ENCODE measurements around the gene CDK5RAP2.
"Not testable (repeated sequence)": the region's sequence is repeated elsewhere in the genome, so short reads cannot be mapped to it uniquely, and the experiment has no call there.

CDK5RAP2 gene

DNA sequence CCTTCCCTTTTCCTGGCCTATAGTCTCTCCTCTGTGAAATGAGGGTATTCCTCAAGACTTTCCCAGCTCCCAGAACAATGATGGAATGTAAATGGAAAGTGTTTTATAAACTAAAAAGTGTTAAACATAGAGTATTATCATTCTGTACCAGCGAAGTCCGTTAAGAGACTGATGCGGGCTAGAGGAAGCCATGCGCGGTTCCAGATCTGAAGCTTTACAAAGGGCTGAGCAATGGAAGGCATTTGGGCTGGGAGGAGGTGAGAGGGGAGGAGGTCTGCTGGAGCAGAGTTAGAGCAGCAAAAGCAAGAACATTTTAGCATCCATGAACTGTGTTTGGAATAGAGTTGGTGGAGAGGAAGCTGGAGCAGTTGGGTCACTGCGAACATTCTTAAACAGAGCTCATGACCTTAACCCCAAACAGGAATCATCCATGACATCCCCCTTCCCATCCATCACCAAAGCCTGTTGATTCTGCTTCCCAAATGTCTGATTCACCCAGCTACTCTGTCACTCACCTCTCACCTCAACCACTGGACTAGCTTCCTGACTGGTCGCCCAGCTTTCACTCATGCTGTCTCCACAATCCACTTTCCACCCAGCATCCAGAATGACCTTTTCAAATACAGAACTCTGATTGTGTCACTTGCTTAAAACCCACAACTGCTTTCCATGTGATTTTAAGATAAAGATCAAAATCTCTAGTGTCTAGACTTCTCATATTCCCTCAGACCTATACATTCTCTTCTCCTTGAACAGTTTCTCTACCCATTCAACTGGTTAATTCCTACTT, 37.1 kb downstream of the CDK5RAP2 start:
- no peak for DNase-seq

DNA sequence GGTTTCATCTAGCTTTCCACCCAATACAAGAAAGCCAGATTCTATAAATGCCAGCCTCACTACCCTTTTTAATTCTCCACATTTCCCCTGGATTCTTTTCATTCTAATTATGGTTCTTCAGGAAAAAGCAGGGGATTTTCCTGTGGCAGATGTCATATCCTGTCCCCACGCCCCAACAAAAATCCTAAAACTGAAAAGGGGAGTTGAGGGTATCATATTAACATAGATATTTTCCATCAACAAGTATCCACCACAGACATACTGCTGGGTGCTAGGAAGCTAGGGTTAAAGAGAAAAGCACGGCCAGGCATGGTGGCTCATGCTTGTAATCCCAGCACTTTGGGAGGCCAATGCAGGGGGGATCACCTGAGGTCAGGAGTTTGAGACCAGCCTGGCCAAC, 38.0 kb downstream of the CDK5RAP2 start:
- no peak for DNase-seq

DNA sequence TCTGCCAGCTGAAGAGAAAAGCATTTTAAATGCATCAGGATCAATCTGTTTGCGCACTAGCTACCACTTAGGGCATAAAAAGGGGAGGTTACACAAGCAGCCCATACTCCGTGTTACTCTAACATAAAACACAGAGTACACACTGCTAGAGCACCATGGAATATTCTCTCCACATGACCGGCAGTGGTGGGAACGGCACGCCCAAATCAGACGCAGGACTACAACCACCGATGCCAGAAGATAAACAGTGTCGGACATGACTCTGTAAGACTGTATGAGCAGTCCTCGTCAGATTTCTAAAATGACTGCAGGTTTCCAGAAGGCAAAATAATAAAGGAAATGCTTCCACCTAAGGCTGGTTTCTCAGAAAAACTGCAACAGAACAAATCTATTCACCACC, 40.0 kb downstream of the CDK5RAP2 start:
- no peak for DNase-seq

DNA sequence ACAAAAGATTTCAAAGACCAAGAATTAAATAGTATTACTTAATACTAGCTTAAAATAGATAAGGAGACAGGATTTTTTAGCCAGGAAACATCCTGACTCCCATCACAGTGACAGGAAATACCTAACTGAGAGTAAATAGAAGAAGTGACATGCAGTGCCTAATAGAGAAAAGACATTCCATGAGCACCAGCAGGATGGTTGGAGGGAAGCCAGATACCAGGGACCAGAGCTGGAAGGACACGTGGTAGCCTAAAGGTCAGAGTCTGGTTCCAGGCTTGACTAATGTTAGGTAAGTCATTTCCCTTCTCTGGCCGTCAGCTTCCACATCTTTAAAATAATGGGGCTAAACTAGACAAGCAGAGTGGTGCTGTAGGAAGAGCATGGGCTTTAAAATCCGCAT, 41.6 kb downstream of the CDK5RAP2 start:
- no peak for DNase-seq

DNA sequence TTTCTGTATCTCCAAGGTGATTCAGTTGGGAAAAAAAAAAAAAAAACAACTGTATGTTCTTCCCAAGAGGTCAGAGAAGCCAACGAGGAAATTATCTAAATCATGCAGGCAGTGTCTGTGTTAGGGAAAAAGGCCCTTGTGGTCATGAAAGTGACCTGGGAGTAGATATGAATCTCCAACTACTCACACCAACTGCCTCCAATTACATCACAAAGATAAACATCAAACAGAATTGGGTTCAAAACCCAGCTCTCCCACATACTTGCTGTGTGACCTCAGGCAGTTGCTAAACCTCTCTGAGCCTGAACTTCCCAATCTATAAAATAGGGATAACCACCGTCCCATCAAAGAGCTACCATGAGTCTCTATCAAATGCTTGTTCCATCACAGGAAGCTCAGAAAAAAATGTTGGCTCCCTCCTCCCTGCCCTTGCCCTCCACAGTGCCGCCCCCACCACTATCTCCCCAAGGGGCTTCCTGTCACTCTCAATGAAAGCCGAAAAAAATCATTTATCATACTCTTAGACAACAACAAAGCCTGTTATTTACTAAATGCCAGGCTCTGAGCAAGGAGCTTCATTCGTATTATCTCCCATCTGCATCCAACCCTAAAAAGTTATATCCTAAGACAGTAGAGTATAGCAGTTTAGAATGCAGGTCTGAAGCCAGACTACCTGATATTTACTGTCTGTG, 42.9 kb downstream of the CDK5RAP2 start:
- no peak for DNase-seq

DNA sequence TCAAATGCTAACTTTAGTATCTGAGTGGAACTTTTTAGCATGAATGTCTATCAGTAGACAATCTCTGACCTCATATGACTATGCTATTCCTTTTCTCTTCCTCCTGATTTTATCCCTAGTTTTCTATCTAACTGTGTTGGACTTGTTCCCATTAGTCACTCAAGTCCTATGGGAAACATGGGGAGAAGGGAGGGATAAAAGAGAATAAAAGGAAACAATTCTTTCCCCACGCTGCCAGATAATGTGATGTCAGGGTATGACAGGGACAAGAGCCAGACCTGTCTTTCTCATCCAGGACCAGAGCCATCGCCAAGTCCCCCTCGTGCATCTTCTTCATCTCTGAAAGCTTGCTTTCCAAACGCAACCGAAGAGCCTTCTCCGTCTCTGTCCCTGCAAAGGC, 43.9 kb downstream of the CDK5RAP2 start:
- DNase-seq = no peak

DNA sequence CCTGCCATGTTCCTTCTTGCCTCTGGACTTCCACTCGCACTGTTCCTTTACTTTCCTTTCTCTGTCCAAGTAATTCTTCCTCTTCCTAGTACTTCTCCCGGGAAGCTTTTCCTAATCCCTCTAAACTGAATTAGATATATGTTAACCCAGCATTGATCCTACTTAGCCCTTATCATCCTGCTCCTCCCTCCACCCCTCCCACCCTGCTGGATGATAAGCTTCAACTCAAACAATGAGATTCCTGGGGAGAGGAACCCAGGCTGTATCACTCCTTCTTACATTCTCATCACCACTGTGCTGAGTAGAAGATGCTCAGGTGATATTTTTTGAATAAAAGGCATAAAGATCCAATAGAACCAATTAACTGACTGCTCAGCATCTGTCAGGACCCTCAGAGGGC, 45.7 kb downstream of the CDK5RAP2 start:
- no peak for DNase-seq

DNA sequence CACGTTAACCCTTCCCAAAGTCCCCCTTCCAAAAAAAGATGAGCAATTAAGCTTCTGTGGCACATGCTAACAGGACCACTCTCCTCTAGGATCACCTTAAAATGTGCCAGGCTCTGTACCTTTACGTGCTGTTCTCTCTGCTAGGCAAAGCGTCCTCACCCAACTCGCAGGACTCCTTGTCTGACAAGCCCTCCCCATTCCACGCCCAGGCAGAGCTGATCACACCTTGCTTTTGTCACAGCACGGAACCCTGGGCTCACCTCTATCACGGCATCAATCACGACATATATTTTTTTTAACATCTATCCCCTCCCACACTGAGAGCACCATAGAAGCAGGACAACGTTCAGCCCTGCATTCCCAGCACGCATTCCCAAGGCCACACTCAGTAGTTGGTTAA, 47.1 kb downstream of the CDK5RAP2 start:
- no peak for DNase-seq

DNA sequence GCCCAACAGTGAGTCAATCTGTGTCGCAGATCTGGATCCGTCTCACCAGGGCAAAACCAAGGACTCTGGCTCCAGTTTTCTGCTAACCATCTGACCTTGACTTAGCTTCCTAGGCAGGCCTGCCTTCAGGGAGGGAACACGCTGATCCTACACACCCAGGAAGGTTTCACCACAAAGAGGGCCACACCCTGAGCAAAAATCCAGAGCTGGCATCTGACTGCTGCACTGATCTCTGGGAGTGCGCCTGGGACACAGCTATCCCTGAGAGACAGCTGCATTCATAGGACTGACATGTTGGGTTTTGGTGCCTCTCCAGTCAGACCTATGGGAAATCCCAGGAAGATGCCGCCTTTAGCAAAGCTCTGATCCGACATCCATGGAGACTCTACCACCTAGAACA, 47.5 kb downstream of the CDK5RAP2 start:
- no peak for DNase-seq

DNA sequence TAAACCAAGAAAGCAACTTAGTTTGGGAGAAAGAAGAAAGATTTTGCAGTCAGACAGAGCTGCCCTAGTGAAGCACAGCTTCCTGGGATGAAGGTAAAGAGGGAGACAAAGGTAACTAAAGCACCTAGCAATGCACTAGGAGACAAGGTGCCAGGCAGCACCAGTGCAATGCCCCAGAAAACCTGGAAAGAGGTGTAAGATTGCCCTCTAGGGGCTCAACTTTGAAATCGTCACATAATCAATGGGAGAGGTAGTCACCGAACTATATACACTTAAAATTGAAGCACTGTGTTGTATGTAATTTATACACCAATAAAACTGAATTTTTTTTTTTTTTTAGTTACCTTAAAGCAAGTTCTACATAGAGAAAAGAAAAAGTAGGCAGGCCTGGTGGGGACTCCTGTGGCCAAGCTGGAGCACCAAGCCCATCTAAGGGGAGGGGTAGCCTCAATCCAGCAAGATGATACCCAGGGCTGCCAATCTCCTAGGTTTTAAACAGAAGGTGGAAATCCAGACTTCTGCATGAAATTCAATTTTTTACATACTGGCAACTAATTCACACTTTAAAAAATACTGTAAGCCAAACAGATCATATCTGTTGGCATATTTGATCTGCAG, 48.2 kb downstream of the CDK5RAP2 start:
- peak; percentile 48 for DNase-seq

DNA sequence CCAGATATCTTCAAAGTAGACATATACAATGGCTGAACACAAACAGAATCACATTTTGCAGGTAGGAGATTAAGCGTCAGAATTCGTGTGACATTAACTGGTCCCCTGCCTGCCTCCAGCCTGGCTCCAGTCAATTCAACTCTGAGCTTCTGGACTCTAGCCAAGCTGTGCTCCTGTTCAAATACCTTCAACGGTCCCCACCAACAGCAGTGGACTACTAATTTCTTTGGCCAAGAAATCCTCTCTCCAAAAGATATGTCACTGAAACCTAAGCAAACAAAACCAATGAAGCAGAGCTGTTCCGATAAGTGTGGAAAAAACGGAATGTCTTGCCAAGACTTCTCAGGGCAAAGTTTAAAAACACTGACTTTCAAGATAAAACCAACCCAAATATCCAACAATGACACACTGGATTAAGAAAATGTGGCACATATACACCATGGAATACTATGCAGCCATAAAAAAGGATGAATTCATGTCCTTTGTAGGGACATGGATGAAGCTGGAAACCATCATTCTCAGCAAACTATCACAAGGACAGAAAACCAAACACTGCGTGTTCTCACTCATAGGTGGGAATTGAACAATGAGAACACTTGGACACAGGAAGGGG, 49.6 kb downstream of the CDK5RAP2 start:
- DNase-seq = not testable (repeated sequence)

DNA sequence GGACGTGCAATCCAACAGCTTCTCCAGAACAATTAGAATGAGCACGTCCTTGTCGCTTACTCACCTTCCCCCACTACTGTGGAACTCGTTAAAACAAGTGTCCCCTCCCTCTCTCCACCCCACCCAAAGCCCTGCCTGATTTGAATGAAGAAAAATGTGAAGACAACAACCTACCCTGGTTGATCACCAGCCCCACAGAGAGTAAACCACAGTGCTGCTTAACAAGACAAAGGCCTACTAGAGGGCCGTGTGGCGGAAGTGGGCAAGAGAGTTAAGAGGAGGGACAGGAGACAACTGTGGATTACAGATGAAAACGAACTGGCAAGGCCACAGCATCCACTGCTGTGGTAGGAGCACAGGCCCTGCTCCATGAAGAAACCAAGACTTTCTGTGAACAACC, 51.1 kb downstream of the CDK5RAP2 start:
- DNase-seq = no peak

DNA sequence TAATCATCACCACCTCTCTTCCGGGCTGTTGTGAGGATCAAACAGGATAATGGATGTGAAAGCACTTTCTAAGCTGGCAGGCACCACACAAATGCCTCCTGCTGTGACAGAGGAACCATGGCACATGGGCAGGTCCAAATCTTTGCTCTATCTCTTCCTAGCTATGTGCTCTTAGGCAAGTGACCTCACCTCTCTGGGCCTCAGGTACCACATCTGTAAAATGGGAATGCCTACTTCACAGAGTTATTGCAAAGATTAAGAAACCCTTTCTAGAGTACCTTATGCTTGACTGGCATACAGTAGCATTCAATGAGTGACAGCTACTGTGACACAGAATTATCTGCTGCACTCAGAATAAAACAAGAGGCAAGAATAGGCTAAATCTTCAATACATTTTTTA, 51.6 kb downstream of the CDK5RAP2 start:
- DNase-seq = no peak

DNA sequence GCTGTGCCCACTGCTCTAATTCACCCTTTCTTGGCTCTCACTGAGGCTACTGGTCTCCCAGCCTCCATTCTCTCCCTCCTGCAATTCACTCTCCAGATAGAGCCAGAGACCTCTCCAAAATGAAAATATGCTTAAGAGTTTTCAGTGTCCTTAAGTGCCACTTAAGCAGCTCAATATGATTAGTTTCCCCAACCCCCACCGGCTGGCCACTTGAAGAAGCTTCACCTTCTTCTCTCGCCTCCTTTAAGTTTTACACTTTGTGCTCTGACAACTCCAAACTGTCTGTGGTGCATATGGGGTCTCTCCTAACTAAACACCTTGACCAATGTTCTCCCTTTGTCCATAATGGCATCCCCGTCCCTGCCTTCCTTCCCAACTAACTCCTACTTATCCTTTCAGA, 53.4 kb downstream of the CDK5RAP2 start:
- no peak for DNase-seq

DNA sequence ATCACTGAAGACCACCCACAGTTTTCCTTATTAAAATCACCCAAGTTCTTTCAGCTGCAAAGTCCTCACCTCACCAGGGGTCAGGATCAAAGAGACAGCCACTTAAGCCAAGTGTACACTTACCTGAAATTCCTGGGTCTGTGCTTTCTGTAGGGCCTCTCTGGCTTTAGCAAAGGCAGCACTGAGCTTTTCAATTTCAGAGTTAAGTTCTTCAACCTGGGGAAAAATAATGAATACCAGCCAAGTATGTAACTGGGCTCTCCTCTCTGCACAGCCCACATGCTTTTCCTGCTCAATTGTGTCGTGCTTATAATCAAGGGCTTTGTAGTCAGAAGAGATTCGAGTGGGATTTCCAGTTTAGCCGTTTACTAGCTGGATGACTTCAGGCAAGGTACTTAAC, 55.1 kb downstream of the CDK5RAP2 start:
- no peak for DNase-seq

DNA sequence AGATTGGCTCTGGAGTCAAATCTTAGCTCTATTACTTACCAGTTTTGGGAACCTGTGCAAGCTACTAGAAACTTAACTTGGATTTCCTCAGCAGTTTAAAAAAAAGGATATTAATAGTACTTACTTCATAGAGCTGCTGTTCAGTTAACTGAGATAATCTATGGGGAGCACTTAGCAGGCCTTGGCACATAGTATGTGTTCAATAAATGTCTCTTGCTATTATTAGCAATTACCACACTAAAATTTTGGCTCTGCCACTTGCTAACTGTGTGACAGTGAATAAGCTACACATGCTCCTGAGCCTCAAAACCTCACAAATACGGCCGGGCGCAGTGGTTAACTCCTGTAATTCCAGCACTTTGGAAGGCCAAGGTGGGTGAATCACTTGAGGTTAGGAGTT, 55.9 kb downstream of the CDK5RAP2 start:
- DNase-seq = no peak

DNA sequence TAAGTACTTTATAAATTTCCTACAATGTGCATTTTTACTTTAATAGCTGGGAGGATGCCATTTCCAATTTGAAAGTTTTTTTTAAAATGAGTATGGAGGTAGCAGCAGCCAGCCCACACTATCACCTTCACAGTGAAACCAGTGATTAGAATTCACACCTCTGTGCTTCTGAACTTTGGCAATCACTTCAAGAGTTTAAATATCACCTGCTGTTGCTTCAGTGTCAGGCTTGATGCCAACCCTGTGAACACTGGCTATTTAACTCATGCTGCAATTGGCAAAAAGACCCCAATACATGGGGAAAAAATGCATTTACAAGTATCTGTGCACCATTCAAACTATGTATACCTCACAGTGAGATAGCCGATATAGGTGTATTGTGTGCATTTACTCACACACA, 57.4 kb downstream of the CDK5RAP2 start:
- DNase-seq = no peak

DNA sequence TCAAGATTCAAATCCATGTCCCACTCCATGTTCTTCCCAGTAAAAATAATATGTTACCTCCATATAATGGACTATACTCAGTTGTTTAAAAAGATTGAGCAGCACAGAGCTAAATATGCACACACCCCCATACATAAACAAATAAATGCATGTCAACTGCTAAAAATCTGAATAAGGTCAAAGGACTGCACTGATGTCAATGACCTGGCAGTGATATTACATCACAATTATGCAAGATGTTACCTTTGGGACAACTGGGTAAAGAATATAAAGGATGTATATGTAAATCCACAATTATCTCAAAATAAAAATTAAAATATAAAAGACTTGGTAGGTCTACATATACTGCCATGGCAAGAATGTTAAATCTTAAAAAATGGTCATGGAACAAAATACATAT, 57.9 kb downstream of the CDK5RAP2 start:
- no peak for DNase-seq

DNA sequence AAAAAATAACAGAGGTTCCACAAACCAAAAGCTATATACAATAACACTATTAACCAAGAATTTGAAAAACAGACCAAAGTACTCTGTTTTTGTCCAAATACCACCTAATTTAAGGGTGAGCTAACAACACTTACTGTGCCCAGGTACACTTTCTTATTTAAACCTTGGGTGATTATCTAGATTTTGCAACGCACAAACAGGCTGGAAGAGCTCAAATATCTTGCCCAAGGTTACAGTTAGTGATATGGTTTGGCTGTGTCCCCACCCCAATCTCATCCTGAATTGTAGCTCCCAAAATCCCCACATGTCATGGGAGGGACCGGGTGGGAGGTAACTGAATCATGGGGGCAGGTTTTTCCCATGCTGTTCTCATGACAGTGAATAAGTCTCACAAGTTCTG, 58.9 kb downstream of the CDK5RAP2 start:
- no peak for DNase-seq

DNA sequence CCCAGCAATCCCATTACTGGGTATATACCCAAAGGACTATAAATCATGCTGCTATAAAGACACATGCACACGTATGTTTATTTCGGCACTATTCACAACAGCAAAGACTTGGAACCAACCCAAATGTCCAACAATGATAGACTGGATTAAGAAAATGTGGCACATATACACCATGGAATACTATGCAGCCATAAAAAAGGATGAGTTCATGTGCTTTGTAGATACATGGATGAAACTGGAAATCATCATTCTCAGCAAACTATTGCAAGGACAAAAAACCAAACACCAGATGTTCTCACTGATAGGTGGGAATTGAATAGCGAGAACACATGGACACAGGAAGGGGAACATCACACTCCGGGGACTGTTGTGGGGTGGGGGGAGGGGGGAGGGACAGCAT, 64.0 kb downstream of the CDK5RAP2 start:
- DNase-seq = not testable (repeated sequence)

DNA sequence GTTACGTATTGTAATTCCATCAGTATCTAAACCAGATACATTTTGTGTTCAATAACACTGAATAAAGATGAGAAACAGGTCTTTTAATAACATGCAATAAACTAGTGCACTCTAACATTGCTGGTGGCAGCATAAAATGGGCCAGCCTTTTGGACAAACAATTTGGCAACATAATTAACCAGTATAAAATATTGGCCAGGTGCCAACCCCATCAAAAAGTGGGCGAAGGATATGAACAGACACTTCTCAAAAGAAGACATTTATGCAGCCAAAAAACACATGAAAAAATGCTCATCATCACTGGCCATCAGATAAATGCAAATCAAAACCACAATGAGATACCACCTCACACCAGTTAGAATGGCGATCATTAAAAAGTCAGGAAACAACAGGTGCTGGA, 64.5 kb downstream of the CDK5RAP2 start:
- not testable (repeated sequence) for DNase-seq

DNA sequence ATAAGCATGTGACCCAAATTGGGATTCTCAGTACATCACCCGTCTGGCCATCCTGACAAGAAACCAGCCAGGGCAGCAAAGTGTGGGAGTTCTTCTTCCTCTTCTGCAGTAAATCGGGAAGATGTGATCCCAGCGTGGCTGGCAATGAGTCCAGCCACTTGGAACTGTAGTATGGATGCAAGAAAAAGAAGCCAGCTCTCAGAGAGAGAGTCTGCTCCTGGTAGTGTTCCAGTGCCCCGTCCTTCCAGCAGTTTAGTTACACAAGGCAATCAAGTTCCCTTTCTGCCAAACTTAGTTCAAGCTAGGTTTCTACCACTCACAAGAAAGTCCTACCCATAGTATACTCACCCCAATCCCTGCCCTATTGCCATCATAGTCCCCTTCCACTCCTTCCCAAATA, 65.6 kb downstream of the CDK5RAP2 start:
- no peak for DNase-seq

DNA sequence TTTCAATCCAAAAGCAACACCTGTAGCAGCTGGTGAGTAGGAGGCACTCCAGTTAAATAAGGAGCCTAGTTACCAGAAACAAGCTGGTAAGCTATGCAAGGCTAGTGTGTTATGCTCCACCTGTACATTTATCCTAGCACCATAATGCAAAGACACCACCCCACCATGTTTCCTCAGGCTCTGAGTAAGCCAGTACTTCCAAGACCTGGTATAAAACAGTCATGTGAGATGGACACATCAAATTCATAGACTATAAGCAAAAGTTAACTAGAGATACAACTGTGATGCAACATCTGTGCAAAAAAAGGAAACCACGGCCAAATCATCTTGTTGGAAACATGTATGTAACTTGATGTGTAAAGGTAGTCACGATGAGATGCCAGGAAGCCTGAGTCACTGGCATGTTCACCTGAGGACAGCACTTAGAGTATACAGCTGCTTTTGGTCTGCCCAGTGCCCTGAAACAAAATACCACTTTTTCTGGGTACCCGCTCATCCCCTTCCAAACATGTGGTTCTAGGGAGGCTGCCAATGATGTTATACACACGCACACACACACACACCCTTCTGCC, 66.1 kb downstream of the CDK5RAP2 start:
- no peak for DNase-seq

DNA sequence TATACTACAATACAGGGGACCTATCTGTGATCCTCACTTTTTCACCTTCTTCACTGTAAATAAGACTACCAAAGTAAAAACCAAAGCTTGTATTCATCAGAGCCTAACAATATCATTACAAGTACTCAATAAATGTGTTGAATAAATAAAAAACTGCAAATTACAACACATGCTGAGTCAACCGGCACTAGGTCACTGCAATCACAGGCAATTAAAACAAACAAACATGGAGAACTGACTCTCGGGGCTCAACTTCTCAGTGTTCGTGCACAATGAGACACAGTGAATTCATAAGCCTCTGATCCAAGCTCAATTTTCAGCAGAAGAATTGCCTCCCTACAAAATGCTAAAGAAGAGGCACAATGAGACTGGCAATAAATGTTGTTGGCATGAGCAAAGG, 69.2 kb downstream of the CDK5RAP2 start:
- DNase-seq = no peak

Data from activated CD4-positive, alpha-beta T cell treated with anti-CD3 and anti-CD28 coated beads, Interleukin-10, Interleukin-2, amounts not matched to agents 100 ng/mL and 50 ng/mL, durations not matched to agents 16 hours and 8 hours (primary cell).